OCI-LY3 (cell line): ENCODE results near the gene RRP1.

ENCODE experiments used
- EZH2phosphoT487 ChIP-seq: fragments of 200-600 bp; shearing (Covaris generic); IDR thresholded peaks from 2 replicates; pipeline ENCODE4 v1.6.1; 2018; ENCODE audit warnings: antibody characterized with exemption, mixed run types, low read depth
- TF ChIP-seq, protein P1 (sequence below): fragments of 200-600, 300-600 bp; sonication (generic); IDR thresholded peaks from 2 replicates; pipeline ENCODE4 v1.5.1; 2014; ENCODE audit warnings: antibody characterized with exemption, low read length, low read depth

DNA sequence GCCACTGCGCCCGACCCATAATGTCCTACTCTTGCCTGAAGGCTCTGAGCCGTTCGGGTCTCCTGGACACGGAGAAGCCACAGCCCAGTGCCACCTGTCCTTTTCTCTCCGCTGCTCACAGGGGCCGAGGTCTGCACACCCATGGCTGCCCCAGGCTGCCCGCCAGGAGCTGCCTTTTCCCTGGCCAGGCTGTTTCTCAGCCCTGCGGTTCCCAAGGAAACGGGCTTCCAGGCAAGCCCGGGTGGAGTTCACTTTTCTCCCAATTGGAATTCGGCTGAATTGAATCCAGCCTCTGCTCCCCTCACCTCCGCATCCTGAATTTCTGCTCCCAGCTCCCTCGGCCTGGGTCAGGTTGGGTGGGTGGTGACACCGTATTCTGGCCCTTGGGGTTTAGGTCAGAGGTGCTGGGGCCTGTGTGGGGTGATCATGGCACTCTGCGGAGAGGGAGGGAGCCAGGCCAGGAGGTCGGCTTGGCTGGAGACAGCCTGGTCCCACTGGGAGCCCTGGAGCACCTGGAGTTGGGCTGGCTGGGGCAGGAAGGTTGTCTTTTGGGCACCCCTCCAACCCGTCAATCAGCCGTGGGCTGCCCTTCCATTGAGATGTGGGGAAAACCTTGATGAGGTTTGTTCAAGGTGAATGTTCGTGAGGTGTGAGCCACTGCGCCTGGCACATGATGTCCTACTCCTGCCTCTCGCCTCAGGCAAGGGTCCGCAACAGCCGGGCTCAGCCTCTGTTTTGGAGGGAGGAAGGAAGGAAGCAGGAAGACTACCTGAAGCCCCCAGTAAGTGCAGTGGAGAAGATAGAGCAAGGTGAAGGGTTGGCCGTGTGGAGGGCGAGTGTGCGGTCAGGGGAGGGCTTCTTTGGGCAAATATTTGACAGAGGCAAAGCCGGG is 25.1 kb downstream of the RRP1 start:
- TF ChIP-seq, protein P1, sequence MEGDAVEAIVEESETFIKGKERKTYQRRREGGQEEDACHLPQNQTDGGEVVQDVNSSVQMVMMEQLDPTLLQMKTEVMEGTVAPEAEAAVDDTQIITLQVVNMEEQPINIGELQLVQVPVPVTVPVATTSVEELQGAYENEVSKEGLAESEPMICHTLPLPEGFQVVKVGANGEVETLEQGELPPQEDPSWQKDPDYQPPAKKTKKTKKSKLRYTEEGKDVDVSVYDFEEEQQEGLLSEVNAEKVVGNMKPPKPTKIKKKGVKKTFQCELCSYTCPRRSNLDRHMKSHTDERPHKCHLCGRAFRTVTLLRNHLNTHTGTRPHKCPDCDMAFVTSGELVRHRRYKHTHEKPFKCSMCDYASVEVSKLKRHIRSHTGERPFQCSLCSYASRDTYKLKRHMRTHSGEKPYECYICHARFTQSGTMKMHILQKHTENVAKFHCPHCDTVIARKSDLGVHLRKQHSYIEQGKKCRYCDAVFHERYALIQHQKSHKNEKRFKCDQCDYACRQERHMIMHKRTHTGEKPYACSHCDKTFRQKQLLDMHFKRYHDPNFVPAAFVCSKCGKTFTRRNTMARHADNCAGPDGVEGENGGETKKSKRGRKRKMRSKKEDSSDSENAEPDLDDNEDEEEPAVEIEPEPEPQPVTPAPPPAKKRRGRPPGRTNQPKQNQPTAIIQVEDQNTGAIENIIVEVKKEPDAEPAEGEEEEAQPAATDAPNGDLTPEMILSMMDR, result no peak
- TF ChIP-seq EZH2phosphoT487, result no peak
